HCT116 (cell line): Measurements from ENCODE around the gene FHIT. TPM values are rescaled to one million over a fixed set of nuclear protein-coding genes. Genes with fewer than 3 reads are reported as not detected.

Experiments used
- ATAC-seq: fragments of 200-7000 bp; cut with Tn5 transposase; 2 replicates; pipeline ENCODE4 v1.9.1; 2020; ENCODE audit warnings: mild to moderate bottlenecking, moderate library complexity
- BruUV-seq: library from RNA; stranded (reverse); fragments of 400-500 nt; replicated peaks from 2 replicates; lab custom pipeline; 2021; lab: Mats Ljungman, UMichigan
- CTCF ChIA-PET: fragments of 300-600 bp; sonication (Branson Sonifier 250); formaldehyde crosslinking; loops from one replicate; lab custom pipeline; 2021; ENCODE audit warnings: antibody characterized with exemption; lab: Charles Lee
- POLR2A ChIA-PET: fragments of 300-600, 350-600 bp; sonication (Branson Sonifier 250); formaldehyde crosslinking; loops from one replicate; lab custom pipeline; 2021; ENCODE audit warnings: antibody characterized with exemption; lab: Charles Lee
- RAD21 ChIA-PET, 2 experiments: fragments of 300-600 bp; sonication (Branson Sonifier 250); formaldehyde crosslinking; loops; one replicate each; lab custom pipeline; 2023; ENCODE audit warnings: low total read pairs in 2 of 2; ENCODE audit not compliant: uncharacterized antibody in 2 of 2, unreplicated experiment in 2 of 2, low non-redundant PET in 1 of 2; lab: Charles Lee
- DNase-seq: peaks from one replicate; pipeline ENCODE4 v3.0.0-alpha.2; 2010; ENCODE audit warnings: low read depth, low spot score
- H2AFZ ChIP-seq: fragments of 200-600 bp; shearing (Covaris generic), sonication (generic); 2 replicates; pipeline ENCODE4 v1.6.1; 2017; ENCODE audit warnings: low read depth, mixed run types, mixed read lengths, antibody characterized with exemption, low read length; ENCODE audit not compliant: poor library complexity, severe bottlenecking
- H3K27ac ChIP-seq: 2 replicates; pipeline ENCODE4 v1.5.1; 2012; ENCODE audit warnings: low read depth, low read length
- H3K27me3 ChIP-seq: fragments of 200-600 bp; sonication (generic); 2 replicates; pipeline ENCODE4 v1.6.1; 2016; ENCODE audit warnings: mixed run types, low read length, mixed read lengths; ENCODE audit not compliant: insufficient read depth
- H3K36me3 ChIP-seq, 2 experiments: fragments of 200-500 bp in 1 of 2; fragments of 200-600 bp in 1 of 2; sonication (Bioruptor generic) in 1 of 2; sonication (generic) in 1 of 2; 2 replicates each; pipeline versions ENCODE4 v1.5.1 to v1.6.1; 2014 to 2016; ENCODE audit warnings: low read length in 2 of 2, inconsistent platforms in 1 of 2, mixed read lengths in 1 of 2, mixed run types in 1 of 2; ENCODE audit not compliant: insufficient read depth in 2 of 2, control insufficient read depth in 1 of 2
- H3K4me1 ChIP-seq, 2 experiments: fragments of 200-600 bp in 1 of 2; sonication (generic) in 1 of 2; 2 replicates each; pipeline versions ENCODE4 v1.5.1 to v1.6.1; 2012 to 2017; ENCODE audit warnings: low read length in 2 of 2, inconsistent platforms in 1 of 2, mild to moderate bottlenecking in 1 of 2, mixed read lengths in 1 of 2, mixed run types in 1 of 2, moderate library complexity in 1 of 2; ENCODE audit not compliant: insufficient read depth in 2 of 2, control insufficient read depth in 1 of 2
- H3K4me2 ChIP-seq: fragments of 200-600 bp; sonication (generic); 2 replicates; pipeline ENCODE4 v1.6.1; 2017; ENCODE audit warnings: mixed run types, low read length, mixed read lengths
- H3K4me3 ChIP-seq, 2 experiments: fragments of 200-600 bp in 1 of 2; sonication (generic) in 1 of 2; replicated peaks in 1 of 2; 2 replicates each; pipeline ENCODE4 v1.5.1; 2011 to 2016; ENCODE audit warnings: low read length in 2 of 2, control low read depth in 1 of 2, low read depth in 1 of 2, mild to moderate bottlenecking in 1 of 2, mixed read lengths in 1 of 2, mixed run types in 1 of 2
- H3K79me2 ChIP-seq: fragments of 200-600 bp; sonication (generic); 2 replicates; pipeline ENCODE4 v1.6.1; 2017; ENCODE audit warnings: mild to moderate bottlenecking, mixed run types, low read length, moderate library complexity, mixed read lengths; ENCODE audit not compliant: insufficient read depth
- H3K9ac ChIP-seq: fragments of 200-600 bp; sonication (generic); 2 replicates; pipeline ENCODE4 v1.6.1; 2016; ENCODE audit warnings: low read length, mixed read lengths
- H3K9me2 ChIP-seq: fragments of 200-600 bp; sonication (generic), shearing (Covaris generic); 2 replicates; pipeline ENCODE4 v1.6.1; 2017; ENCODE audit warnings: mixed run types, mild to moderate bottlenecking, moderate library complexity; ENCODE audit not compliant: insufficient read depth
- H3K9me3 ChIP-seq, 2 experiments: fragments of 200-500 bp in 1 of 2; fragments of 200-600 bp in 1 of 2; sonication (Bioruptor generic) in 1 of 2; sonication (generic) in 1 of 2; 2 replicates each; pipeline ENCODE4 v1.6.1; 2014 to 2017; ENCODE audit warnings: low read length in 2 of 2, mixed read lengths in 2 of 2, inconsistent platforms in 1 of 2, low read depth in 1 of 2, mild to moderate bottlenecking in 1 of 2, mixed run types in 1 of 2, moderate library complexity in 1 of 2; ENCODE audit not compliant: control insufficient read depth in 1 of 2, insufficient read depth in 1 of 2
- H4K20me1 ChIP-seq: fragments of 200-600 bp; sonication (generic), shearing (Covaris generic); 2 replicates; pipeline ENCODE4 v1.6.1; 2017; ENCODE audit warnings: mixed run types, mild to moderate bottlenecking, moderate library complexity; ENCODE audit not compliant: insufficient read depth
- CEBPB ChIP-seq: IDR thresholded peaks from 2 replicates; pipeline ENCODE4 v1.6.1; 2012; ENCODE audit warnings: low read depth
- CTCF ChIP-seq, 3 experiments: fragments of 200-600 bp in 1 of 3; sonication (generic) in 1 of 3; IDR thresholded peaks in 2 of 3; conservative IDR thresholded peaks in 1 of 3; 2 replicates each; pipeline ENCODE4 v1.5.1; 2012 to 2017; ENCODE audit warnings: low read depth in 2 of 3, low read length in 2 of 3, antibody characterized with exemption in 1 of 3, borderline replicate concordance in 1 of 3, control low read depth in 1 of 3, mild to moderate bottlenecking in 1 of 3, mixed read lengths in 1 of 3, mixed run types in 1 of 3, moderate library complexity in 1 of 3; ENCODE audit not compliant: insufficient read depth in 1 of 3
- EGR1 ChIP-seq: IDR thresholded peaks from 2 replicates; pipeline ENCODE4 v1.6.1; 2012; ENCODE audit warnings: low read depth
- ELF1 ChIP-seq: IDR thresholded peaks from 2 replicates; pipeline ENCODE4 v1.6.1; 2012; ENCODE audit warnings: low read depth, borderline replicate concordance
- EZH2phosphoT487 ChIP-seq: fragments of 200-600 bp; IDR thresholded peaks from 2 replicates; pipeline ENCODE4 v1.6.1; 2018; ENCODE audit warnings: antibody characterized with exemption, borderline replicate concordance
- JUND ChIP-seq: IDR thresholded peaks from 2 replicates; pipeline ENCODE4 v1.6.1; 2012
- POLR2AphosphoS5 ChIP-seq: IDR thresholded peaks from 2 replicates; pipeline ENCODE4 v1.6.1; 2011; ENCODE audit warnings: mild to moderate bottlenecking, low read depth, low read length, moderate library complexity
- RAD21 ChIP-seq: IDR thresholded peaks from 2 replicates; pipeline ENCODE4 v1.6.1; 2012; ENCODE audit warnings: low read depth, mild to moderate bottlenecking
- SIN3A ChIP-seq: IDR thresholded peaks from 2 replicates; pipeline ENCODE4 v1.6.1; 2012; ENCODE audit warnings: low read depth
- ZFX ChIP-seq: fragments of 450-650 bp; IDR thresholded peaks from 2 replicates; pipeline ENCODE4 v1.6.1; 2017
- intact Hi-C: fragments of 100-400 bp; cut with micrococcal nuclease; formaldehyde crosslinking; loops from 2 replicates; pipeline ENCODE4 v1.10.0; 2022
- total RNA-seq: library from RNA; stranded (reverse); gene quantifications from one replicate; pipeline ENCODE4 v1.2.1, GENCODE V29; 2021; ENCODE audit not compliant: unreplicated experiment

The FHIT gene
- total RNA-seq, 1 experiment from 2014 or later: 20.1 TPM

DNA sequence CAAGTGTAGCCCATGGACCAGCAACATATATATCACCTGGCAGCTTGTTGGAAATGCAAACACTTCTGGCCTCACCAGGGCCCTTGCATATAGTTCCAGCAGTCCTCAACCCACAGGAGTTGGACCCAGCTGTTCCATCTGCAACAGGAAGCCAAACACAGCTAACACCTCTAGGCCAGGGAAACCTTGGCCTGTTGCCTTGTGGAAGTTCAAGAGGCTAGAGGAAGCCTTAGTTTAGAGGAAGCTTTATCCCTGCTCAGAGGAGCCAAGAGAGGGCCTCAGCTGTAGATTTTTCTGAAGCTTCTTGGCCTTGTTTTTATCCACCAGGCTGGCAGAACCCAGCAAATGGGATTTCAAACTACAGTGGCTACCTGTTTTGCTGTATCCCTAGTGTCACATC, 11.4 kb downstream of the FHIT start:
- no TSS peak for BruUV-seq

More for the DNA sequence above, 11.4 kb downstream of the FHIT start:
- DNase-seq (no peak), ATAC-seq (no peak)
- TF ChIP-seq SIN3A (no peak), ZFX (no peak), RAD21 (no peak), POLR2AphosphoS5 (no peak), EZH2phosphoT487 (no peak), CTCF (IDR thresholded peaks at IDR 0.05 in 2 of 3, conservative IDR thresholded peaks at IDR 0.05 in 1 of 3; ENCODE audit: borderline replicate concordance in 1 of 3, insufficient read depth in 1 of 3, low read depth in 2 of 3, low read length in 2 of 3) (no peak), CEBPB (no peak), JUND (no peak), ELF1 (no peak), EGR1 (no peak)
- Histone ChIP-seq H3K4me1 (0 out of 4 replicates have a peak, but pooled peaks cover 0 to 5% of the 10 kb centered on the region in 2 experiments), H3K9ac (no peak overlapping the region), H3K4me3 (no peak overlapping the region), H3K27ac (no peak overlapping the region), H3K36me3 (no peaks in the 10 kb centered on the region), H4K20me1 (no peaks in the 10 kb centered on the region), H3K79me2 (0 out of 2 replicates have a peak, but pooled peaks cover 3% of the 10 kb centered on the region), H3K27me3 (no peaks in the 10 kb centered on the region), H3K4me2 (no peak overlapping the region), H3K9me2 (no peaks in the 10 kb centered on the region), H3K9me3 (no peaks in the 10 kb centered on the region), H2AFZ (no peak overlapping the region)
- ChIA-PET CTCF (no interaction called here), RAD21 (no interaction called here), POLR2A (interaction anchor here (0.9 kb wide), 1 partner anchor 9 kb away, joined by 3 read pairs; no protein-coding TSS in a partner anchor)
- intact Hi-C loops: no loop called here
